Chondrocyte (in vitro differentiated cells): Measurements from ENCODE around the gene C1orf50. TPM values are rescaled to one million over a fixed set of nuclear protein-coding genes. Genes with fewer than 3 reads are reported as not detected.
"Not testable (repeated sequence)": the region's sequence is repeated elsewhere in the genome, so short reads cannot be mapped to it uniquely, and the experiment has no call there.

ENCODE experiments used
- DNase-seq: peaks from one replicate; pipeline ENCODE4 v3.0.0; 2021; ENCODE audit warnings: mixed read lengths, low spot score
- H3K27ac Mint-ChIP-seq: one replicate; pipeline ENCODE4 v1.8.0; 2021; ENCODE audit warnings: mild to moderate bottlenecking, moderate library complexity, mixed read lengths; ENCODE audit not compliant: unreplicated experiment
- H3K27me3 Mint-ChIP-seq: 2 replicates; pipeline ENCODE4 v1.8.0; 2021; ENCODE audit warnings: low read depth, mixed read lengths
- H3K36me3 Mint-ChIP-seq: 2 replicates; pipeline ENCODE4 v1.8.0; 2021; ENCODE audit warnings: low read depth, mixed read lengths
- H3K4me1 Mint-ChIP-seq: 2 replicates; pipeline ENCODE4 v1.8.0; 2021; ENCODE audit warnings: low read depth, mild to moderate bottlenecking, mixed read lengths
- H3K4me3 Mint-ChIP-seq: one replicate; pipeline ENCODE4 v1.8.0; 2021; ENCODE audit warnings: mild to moderate bottlenecking, moderate library complexity, mixed read lengths; ENCODE audit not compliant: unreplicated experiment
- H3K9me3 Mint-ChIP-seq: 2 replicates; pipeline ENCODE4 v1.8.0; 2021; ENCODE audit warnings: low read depth, mixed read lengths
- total RNA-seq: library from RNA; stranded (reverse); gene quantifications from 3 replicates; pipeline ENCODE4 v1.2.1, GENCODE V29; 2021
- TF ChIP-seq, protein P1 (sequence below): fragments of 200-600 bp; sonication (generic); IDR thresholded peaks from 2 replicates; pipeline ENCODE4 v1.5.0; 2021; ENCODE audit warnings: antibody characterized with exemption, mild to moderate bottlenecking, moderate library complexity

The C1orf50 gene
- total RNA-seq, 1 donor from 2014 or later, result 6.7 TPM

GRCh38 chr1:42801832-42802473 lies 34.9 kb downstream of the C1orf50 start:
- H3K27me3 Mint-ChIP-seq, result no peaks in the 10 kb centered on the region
- H3K27ac Mint-ChIP-seq, result no peak overlapping the region
- H3K4me3 Mint-ChIP-seq, result no peak overlapping the region
- H3K4me1 Mint-ChIP-seq, result peaks cover 13% of the 10 kb centered on the region
- H3K9me3 Mint-ChIP-seq, result peaks cover 6% of the 10 kb centered on the region
- no peak for DNase-seq
- peaks cover 9% of the 10 kb centered on the region for H3K36me3 Mint-ChIP-seq
- TF ChIP-seq, protein P1, sequence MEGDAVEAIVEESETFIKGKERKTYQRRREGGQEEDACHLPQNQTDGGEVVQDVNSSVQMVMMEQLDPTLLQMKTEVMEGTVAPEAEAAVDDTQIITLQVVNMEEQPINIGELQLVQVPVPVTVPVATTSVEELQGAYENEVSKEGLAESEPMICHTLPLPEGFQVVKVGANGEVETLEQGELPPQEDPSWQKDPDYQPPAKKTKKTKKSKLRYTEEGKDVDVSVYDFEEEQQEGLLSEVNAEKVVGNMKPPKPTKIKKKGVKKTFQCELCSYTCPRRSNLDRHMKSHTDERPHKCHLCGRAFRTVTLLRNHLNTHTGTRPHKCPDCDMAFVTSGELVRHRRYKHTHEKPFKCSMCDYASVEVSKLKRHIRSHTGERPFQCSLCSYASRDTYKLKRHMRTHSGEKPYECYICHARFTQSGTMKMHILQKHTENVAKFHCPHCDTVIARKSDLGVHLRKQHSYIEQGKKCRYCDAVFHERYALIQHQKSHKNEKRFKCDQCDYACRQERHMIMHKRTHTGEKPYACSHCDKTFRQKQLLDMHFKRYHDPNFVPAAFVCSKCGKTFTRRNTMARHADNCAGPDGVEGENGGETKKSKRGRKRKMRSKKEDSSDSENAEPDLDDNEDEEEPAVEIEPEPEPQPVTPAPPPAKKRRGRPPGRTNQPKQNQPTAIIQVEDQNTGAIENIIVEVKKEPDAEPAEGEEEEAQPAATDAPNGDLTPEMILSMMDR, result no peak

GRCh38 chr1:42806171-42806570 lies 39.1 kb downstream of the C1orf50 start:
- Mint-ChIP-seq H3K27ac (no peak overlapping the region), H3K4me3 (no peak overlapping the region), H3K36me3 (peaks cover 9% of the 10 kb centered on the region), H3K4me1 (peaks cover 13% of the 10 kb centered on the region), H3K27me3 (no peaks in the 10 kb centered on the region), H3K9me3 (peaks cover 6% of the 10 kb centered on the region)
- TF ChIP-seq, protein P1, result no peak
- DNase-seq, result no peak

- TF ChIP-seq, protein P1, result no peak
- H3K27ac Mint-ChIP-seq, result no peak overlapping the region
- no peak overlapping the region for H3K4me3 Mint-ChIP-seq
- H3K9me3 Mint-ChIP-seq, result peaks cover 6% of the 10 kb centered on the region
- DNase-seq, result no peak
- peaks cover 9% of the 10 kb centered on the region for H3K36me3 Mint-ChIP-seq
- no peaks in the 10 kb centered on the region for H3K27me3 Mint-ChIP-seq
- H3K4me1 Mint-ChIP-seq, result peaks cover 13% of the 10 kb centered on the region
Measured at GRCh38 chr1:42806593-42806992, 39.5 kb downstream of the C1orf50 start.

DNA sequence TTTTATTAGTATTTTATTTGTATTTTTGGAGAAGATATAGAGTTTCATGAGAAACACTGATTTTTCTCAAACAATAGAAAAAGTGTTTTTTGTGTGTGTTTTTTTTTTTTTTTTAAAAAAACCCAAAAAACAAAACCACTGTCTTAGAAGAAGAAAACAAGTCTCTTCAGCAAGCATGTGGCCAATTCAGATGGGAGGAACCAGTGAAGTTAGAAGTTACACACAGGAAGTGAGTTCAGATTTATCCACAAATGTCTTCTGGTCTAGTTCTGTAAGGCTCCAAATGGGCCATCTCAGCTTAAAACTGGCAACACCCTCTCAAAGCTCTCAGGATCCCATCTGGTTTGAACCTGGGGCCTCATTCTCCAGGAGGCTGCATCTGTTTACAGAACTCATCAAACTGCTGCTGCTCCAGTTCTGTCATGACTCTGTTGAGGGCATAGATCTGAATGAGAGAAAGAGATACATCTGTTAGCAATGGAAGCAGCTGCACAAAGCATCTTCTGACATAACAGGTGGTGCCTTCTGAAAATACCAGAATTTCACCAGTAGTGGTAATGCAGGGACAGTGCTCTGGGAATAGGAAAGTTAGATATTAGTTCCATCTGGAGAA lies 40.1 kb downstream of the C1orf50 start:
- peaks cover 6% of the 10 kb centered on the region for H3K9me3 Mint-ChIP-seq
- DNase-seq, result no peak
- no peak overlapping the region for H3K27ac Mint-ChIP-seq
- peaks cover 9% of the 10 kb centered on the region for H3K36me3 Mint-ChIP-seq
- H3K4me3 Mint-ChIP-seq, result no peak overlapping the region
- H3K4me1 Mint-ChIP-seq, result peaks cover 9% of the 10 kb centered on the region
- TF ChIP-seq, protein P1, result no peak
- H3K27me3 Mint-ChIP-seq, result no peaks in the 10 kb centered on the region

DNA sequence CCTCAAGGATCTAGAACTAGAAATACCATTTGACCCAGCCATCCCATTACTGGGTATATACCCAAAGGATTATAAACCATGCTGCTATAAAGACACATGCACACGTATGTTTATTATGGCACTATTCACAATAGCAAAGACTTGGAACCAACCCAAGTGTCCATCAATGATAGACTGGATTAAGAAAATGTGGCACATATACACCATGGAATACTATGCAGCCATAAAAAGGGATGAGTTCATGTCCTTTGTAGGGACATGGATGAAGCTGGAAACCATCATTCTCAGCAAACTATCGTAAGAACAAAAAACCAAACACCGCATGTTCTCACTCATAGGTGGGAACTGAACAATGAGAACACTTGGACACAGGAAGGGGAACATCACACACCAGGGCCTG lies 47.8 kb downstream of the C1orf50 start:
- not testable (repeated sequence) for DNase-seq, H3K27me3 Mint-ChIP-seq, H3K4me3 Mint-ChIP-seq, H3K27ac Mint-ChIP-seq, H3K9me3 Mint-ChIP-seq, H3K36me3 Mint-ChIP-seq
- H3K4me1 Mint-ChIP-seq, result peaks cover 25% of the 10 kb centered on the region
